ENCODE data around the gene THAP12.

The THAP12 gene

DNA sequence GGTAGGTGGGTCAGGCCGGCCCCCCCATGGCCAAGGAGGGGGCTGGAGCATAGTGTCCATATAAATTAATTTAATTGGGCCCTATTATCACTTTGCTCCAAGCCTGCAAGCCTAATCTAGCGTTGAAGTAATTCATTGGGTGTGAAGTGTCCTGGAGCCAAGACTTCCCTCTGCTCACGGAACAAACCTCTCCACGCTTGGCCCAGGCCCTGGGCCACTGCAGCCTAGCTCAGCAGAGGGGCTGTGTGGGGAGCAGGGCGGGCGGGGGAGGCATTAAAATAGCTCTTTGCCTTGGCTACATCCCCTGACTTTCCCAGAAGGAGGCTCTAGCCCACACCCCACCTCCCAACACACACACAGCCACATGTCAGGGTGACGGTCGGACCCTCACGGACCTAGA is 73.5 kb downstream of the THAP12 start:
- no peak for DNase-seq (ENCODE audit: low read depth)

DNA sequence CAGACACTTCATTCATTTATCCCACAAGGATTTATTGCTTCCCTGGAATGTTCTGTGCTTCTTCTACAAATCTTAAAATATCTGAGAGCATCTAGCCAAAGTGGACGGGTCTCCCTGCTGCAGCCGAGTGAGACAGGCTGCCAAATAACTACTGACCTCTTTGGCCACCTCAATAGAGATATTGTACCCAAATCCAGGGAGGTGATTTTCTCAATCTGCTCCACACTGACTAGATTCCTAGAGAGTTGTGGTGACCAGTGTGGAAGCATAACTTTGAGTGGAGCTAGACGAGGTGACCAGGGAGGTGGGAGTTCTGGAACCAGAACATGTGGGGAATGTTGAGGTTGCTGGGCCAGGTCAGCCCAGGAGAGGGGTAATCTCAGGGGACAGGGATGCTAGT is 77.5 kb downstream of the THAP12 start:
- no peak for DNase-seq (ENCODE audit: low read depth)

DNA sequence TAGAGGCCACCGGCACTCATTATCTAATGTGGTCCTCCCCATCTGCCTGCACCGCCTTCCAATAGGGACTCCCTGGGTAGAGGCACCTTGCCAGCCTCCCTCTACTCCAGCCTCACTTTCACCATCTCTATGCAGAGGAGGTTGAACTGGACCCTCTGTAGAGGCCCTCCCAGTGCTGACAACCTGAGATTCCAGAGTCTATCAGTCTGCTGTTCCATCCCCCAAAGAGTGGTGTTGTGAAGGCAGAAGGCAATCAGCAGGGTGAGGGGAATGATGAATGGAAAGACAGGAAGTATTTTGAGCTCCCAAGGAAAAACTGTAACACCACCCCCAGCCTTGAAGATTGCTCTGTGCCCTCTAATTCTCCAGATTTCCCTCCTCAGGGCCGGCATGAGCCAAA is 77.9 kb downstream of the THAP12 start:
- no peak for DNase-seq (ENCODE audit: low read depth)
